GM21786 (cell line): Measurements from ENCODE around the gene HARS2.
A peak's percentile ranks its signal among the peaks of the same experiment; 100 is the strongest.
"Not testable (repeated sequence)": the region's sequence is repeated elsewhere in the genome, so short reads cannot be mapped to it uniquely, and the experiment has no call there.

ENCODE experiments used
- ATAC-seq: cut with Tn5 transposase; IDR thresholded peaks from one replicate; pipeline ENCODE4 v1.9.1; 2021; ENCODE audit not compliant: unreplicated experiment

The HARS2 gene

DNA sequence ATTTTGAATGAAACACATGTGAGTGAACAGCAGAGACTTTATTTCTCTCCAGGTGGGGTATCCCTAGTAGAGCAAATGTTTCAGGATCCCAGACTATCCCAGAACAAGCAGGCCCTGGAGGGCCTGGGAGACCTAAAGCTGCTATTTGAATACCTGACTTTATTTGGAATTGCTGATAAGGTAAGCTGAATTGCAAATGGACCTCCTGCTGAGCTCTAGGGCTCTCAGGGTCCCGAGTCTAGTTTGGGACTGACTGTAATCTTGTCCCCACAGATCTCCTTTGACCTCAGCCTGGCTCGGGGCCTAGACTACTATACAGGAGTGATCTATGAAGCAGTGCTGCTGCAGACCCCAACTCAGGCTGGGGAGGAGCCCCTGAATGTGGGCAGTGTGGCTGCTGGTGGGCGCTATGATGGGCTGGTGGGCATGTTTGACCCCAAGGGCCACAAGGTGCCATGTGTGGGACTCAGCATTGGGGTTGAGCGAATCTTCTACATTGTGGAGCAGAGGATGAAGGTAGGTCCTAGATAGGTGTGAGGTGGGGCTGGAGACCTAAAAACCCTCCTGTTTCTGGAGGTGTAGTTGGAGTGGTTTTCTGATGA lies 5.7 kb downstream of the HARS2 start:
- ATAC-seq = no peak

DNA sequence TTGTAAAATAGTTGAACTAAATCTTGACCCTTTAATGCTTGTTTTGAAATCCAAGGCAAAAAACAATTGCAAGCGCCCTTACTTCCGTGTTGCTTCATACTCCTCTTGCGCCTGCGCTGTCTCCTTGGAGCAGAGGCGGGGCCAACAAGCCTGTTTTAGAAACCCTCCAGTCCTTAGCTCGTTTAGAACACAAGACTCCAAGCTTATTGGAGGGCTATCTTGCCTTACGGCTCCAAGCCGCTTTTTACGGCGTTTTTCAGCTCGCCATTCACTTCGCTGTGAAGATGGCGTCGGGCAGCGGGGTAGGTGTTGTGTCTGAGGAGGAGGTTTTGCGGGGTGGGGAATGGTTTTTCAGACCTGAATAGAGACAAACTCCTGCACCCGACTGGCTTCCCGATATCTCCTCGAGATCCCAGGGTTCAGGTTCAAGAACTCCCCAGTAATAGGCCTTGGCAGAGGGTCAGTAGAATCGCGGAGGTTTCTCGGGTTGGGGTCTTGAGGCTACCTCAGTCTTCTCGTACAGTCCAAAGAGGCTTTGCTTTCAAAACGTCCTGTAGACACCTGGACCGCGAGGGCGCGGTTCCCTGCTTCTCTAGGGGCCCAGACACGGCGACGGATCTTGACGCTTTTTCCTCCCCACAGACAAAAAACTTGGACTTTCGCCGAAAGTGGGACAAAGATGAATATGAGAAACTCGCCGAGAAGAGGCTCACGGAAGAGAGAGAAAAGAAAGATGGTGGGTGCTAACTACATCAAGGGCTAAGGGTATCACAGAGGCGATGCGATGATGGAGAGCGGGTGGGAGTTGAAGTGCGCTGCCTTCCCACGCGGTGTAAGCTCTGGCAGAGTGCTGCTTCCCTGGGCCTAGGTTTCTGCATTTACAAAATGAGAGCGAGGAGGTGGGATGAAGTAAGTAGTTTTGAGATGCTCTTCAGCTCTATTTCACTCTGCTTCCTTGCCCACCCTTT lies 9.2 kb downstream of the HARS2 start, which contains the start of gene ZMAT2:
Gene ZMAT2 (plus strand): TSS at position 271 of the 968 bp plus-strand sequence. CDS start 14 bp downstream, at position 285.
- peak; percentile 99 for ATAC-seq

DNA sequence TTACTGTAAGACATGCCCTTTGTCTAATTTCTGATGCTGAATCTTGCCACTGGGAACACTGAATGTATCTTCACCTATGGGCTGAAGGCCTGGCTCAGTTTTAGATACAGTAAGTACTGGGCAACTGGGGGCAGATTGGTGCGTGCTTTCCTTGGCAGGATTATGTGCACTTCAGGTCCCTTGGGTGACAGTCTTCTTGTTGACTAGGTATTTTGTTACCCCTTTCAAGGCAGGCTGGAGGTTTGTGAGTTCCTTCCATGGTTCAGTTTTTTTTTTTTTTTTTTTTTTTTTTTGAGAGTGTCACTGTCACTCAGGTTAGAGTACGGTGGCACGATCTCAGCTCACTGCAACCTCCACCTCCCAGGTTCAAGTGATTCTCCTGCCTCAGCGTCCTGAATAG lies 16.6 kb downstream of the HARS2 start:
- ATAC-seq = no peak

DNA sequence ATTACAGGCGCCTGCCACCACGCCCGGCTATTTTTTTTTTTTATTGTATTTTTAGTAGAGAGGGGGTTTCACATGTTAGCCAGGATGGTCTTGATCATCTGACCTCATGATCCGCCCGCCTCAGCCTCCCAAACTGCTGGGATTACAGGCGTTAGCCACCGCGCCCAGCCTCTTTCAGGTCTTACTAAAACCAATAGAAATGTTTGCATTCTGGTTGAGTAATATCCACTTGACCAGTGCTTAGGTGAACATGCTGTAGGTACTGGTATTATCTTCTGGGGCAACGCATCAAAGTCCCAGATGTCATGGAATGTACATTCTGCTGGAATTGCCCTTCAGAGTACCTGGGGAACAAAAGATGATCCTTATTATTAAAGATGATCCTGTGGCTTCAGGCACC lies 17.5 kb downstream of the HARS2 start:
- not testable (repeated sequence) for ATAC-seq

DNA sequence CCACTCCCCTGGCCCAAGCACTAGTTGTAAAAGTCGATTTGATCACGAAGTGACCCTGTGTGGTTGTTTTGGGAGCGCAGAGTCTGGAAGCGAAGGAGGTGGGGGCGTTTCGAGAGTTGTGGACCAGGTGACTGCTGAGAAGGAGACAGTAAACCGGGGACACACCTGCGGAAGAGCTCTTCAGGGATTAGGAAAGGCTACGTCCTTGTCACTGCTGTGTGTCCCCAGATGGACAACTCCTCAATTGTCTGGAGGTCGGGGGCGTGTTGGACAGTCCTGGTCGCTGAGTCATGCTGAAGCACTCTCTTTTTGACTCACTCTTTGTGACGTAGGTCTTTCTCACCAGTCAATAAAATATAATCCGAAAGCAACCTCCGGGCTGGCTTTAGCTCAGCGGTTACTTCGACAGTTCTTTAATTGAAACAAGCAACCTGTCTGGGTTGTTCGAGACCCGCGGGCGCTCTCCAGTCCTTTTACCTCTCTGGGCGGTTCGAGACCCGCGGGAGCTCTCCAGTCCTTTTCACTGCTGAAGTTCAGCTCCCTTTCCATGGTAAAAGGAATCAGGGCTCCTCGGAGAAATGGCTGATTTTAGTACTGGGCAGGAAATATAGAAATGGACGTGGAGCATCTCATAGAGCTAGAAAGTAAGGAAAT lies 19.8 kb downstream of the HARS2 start:
- peak; percentile 94 for ATAC-seq

DNA sequence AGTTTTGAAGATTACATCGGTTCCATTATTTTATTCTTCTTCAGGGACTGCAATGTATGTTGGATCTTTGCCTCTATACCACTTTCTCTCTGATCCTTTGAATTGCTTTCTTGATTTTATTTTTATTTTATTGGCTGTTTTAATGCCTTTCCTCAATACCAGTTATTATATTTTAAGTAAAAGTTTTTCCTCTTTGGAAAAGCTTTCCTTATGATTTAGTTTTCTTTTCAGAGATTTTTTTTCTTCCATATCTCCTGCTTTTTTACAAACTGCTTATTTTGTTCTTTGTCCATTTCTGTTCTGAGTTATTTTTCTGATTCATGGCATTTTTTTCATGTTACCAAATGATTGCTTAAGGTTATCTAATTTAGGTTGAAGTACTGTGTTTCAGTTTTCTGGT lies 20.5 kb downstream of the HARS2 start:
- ATAC-seq = no peak

DNA sequence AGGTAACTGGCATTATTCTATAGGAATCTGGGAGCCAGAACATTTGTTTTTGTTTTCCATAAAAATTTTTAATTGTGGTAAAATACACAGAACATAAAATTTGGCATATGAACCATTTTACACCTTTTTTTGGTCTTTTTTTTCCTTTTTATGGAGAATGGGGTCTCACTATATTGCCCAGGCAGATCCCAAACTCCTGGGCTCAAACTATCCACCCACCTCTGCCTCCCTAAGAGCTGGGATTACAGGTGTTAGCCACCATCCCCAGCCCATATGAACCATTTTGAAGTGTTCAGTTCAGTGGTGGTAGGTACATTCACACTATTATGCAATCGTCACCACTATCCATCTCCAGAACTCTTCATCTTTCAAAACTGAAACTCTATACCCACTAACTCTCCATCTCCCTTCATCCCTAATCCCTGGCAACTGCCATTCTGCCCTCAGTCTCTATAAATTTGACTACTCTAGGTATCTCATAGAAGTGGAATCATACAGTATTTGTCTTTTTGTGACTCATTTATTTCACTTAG lies 22.4 kb downstream of the HARS2 start:
- ATAC-seq = no peak

DNA sequence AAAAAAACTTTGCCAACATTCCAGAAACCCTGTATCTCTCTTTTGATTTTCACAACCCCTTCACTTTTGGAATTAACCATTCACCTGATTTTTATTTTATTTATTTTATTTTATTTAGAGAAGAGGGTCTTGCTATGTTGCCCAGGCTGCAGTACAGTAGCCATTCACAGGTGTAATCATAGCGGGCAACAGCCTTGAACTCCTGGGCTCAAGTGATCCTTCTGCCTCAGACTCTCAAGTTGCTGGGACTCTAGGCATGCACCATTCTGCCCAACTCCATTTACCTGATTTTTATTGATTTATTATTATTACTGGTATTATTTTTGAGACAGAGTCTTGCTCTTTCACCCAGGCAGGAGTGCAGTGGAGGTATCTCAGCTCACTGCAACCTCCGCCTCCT lies 25.0 kb downstream of the HARS2 start:
- not testable (repeated sequence) for ATAC-seq

DNA sequence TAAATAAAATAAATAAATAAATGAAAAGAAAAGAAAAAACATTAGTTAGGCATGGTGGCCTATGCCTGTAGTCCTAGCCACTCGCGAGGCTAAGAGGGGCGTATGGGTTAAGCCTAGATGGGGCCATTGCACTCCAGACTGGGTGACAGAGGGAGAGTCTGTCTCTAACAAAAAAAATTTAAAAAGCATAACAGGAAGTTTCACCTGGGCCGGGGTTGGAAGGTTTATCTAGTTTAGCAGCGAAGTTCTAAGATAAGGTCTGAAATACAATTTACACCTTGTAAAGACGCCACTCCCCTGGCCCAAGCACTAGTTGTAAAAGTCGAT lies 27.0 kb downstream of the HARS2 start:
- no peak for ATAC-seq

DNA sequence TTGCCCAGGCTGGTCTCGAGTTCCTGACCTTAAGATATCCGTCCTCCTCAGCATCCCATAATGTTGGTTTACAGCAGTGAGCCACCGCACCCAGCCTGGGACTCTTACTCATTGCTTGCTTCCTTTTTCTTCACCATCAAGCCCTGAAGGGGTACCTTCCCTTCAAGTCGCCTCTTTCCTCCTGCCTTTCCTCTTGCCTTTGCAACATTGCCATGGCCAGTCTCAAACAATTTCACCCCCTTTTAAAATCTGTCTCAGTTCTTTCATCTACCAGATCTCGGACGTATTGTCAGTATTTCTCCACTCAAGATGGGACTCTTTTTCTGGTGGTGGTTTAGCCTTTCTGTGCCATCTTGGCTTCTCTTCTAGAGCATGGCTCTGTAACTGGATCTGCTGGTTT lies 29.5 kb downstream of the HARS2 start:
- not testable (repeated sequence) for ATAC-seq

DNA sequence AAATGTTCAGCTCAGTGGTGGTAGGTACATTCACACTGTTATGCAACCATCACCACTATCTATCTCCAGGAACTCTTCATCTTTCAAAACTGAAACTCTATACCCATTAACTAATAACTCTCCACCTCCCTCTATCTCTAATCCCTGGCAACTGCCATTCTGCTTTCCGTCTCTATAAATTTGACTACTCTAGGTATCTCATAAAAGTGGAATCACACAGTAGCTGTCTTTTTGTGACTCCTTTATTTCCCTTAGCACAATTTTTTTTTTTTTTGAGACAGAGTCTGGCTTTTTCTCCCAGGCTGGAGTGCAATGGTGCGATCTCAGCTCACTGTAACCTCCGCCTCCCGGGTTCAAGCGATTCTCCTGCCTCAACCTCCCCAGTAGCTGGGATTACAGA lies 30.1 kb downstream of the HARS2 start:
- ATAC-seq = not testable (repeated sequence)

DNA sequence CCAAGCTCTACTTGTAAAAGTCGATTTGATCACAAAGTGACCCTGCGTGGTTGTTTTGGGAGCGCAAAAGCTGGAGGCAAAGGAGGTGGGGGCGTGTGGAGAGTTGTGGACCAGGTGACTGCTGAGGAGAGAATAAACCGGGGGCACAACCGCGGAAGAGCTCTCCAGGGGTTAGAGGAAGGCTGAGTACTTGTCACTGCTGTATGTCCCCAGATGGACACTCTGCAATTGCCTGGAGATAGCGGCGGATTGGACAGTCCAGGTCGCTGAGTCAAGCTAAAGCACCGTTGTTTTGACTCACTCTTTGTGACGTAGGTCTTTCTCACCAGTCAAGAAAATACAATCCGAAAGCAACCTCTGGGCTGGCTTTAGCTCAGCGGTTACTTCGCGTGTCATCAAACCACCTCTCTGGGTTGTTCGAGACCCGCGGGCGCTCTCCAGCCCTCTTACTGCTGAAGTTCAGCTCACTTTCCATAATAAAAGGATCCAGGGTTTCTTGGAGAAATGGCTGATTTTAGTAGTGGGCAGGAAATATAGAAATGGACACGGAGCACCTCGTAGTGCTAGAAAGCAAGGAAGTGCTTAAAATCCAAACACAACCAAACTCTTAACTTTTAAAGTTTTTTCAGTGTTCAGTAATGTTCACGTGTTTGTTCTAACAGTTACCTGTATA lies 34.7 kb downstream of the HARS2 start:
- peak; percentile 84 for ATAC-seq

DNA sequence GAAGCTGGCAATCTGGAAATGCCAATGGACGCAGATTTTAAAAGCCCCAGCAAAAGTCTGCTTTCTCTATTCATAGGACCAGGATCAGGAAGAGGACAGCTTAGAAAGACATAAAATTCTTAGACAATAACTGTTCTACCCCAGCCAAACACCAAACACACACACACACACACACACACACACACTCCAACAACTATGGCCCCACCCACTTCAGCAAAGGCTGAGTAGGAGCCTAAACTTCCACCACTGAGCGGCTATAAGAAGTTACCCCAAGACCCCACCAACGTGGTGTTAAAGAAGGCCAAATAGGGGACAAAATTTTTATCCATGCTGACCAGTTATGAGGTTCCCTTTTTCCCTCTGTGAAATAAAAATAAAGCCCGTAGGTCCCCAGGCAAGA lies 41.8 kb downstream of the HARS2 start:
- no peak for ATAC-seq

DNA sequence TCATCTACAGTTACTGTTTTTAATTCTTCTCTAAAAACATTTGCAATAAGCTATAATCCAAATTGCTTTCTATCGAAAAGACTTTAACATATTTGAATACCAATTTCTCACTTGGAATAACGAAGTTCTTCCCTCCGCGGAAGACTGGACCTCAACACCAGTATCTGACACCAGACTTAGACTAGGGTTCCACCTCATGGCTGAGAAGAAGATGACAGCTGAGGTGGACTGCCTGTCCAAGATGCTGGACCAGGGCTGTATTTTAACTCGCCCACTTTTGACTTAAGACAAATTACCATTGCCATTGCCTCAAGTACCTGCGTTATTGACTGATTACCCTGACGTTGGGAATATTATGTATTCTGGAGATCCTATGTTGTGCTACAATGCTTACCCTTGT lies 43.1 kb downstream of the HARS2 start:
- ATAC-seq = no peak

DNA sequence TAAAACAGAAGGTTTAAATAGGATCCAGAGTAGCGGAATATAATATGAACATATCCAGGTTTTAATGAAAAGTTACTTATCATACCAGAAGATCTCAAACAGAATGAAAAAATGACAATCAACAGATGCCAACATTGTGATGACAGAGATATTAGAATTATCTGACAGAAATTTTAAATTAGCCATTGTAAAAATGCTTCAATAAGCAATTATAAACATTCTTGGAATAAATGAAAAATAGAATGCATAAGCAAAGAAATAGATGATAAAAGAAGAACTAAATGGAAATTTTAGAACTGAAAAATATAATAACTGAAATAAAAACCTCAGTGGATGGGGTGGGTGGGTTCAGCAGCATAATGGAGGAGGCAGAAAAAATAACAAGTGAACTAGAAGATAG lies 46.2 kb downstream of the HARS2 start:
- no peak for ATAC-seq

DNA sequence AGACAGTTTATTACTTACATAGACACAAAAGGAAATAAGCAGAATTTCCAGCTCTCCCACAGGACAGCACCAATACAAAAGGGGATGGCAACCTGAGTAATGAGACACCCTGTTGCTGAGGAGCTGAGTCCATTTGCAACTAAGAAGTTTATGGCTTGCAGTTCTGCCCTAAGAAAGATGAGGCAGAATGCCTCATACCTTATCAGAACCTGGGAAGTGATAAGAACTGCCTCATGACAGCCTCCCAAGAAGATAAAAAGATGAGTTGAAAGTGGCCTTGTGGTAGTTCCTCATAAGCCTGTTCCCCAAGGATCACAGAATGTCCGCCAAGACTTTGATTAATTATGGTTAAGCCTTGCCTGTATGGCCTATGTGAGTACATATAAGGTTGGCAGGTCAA lies 50.7 kb downstream of the HARS2 start:
- no peak for ATAC-seq
